ENCODE results near the gene CHRDL1. TPM values are rescaled to one million over a fixed set of nuclear protein-coding genes. Genes with fewer than 3 reads are reported as not detected.
"Not testable (repeated sequence)": the region's sequence is repeated elsewhere in the genome, so short reads cannot be mapped to it uniquely, and the experiment has no call there.

CHRDL1 gene
- polyA plus RNA-seq, 1 donor: 6.7 TPM

GRCh38 chrX:110667706-110668105 lies 127.9 kb downstream of the CHRDL1 start:
- WGBS (ENCODE audit: insufficient coverage, low lambda C conversion rate): no CpG with 5 or more reads among the region's 6 CpGs
- no peaks in the 10 kb centered on the region for H3K27me3 ChIP-seq (ENCODE audit: control insufficient read depth, insufficient read depth, low read length)
- no peak overlapping the region for H3K27ac ChIP-seq (ENCODE audit: low read length)
- DNase-seq: no peak
- no peaks in the 10 kb centered on the region for H3K9me3 ChIP-seq (ENCODE audit: control insufficient read depth, low read depth, low read length)
- H3K36me3 ChIP-seq (ENCODE audit: control insufficient read depth, insufficient read depth, low read length): no peaks in the 10 kb centered on the region
- H3K4me3 ChIP-seq (ENCODE audit: low read length): no peak overlapping the region
- H3K4me1 ChIP-seq (ENCODE audit: control insufficient read depth, insufficient read depth, low read length): peaks cover 6% of the 10 kb centered on the region

GRCh38 chrX:110665223-110666002 lies 130.2 kb downstream of the CHRDL1 start:
- H3K4me3 ChIP-seq (ENCODE audit: low read length): no peak overlapping the region
- peak; percentile 10 to 24 for DNase-seq
- WGBS (ENCODE audit: insufficient coverage, low lambda C conversion rate): no CpG with 5 or more reads among the region's 3 CpGs
- no peaks in the 10 kb centered on the region for H3K36me3 ChIP-seq (ENCODE audit: control insufficient read depth, insufficient read depth, low read length)
- H3K27me3 ChIP-seq (ENCODE audit: control insufficient read depth, insufficient read depth, low read length): no peaks in the 10 kb centered on the region
- peaks cover 6% of the 10 kb centered on the region for H3K4me1 ChIP-seq (ENCODE audit: control insufficient read depth, insufficient read depth, low read length)
- H3K27ac ChIP-seq (ENCODE audit: low read length): no peak overlapping the region
- no peaks in the 10 kb centered on the region for H3K9me3 ChIP-seq (ENCODE audit: control insufficient read depth, low read depth, low read length)

- Histone ChIP-seq H3K9me3 (ENCODE audit: control insufficient read depth, low read depth, low read length) (no peaks in the 10 kb centered on the region), H3K27me3 (ENCODE audit: control insufficient read depth, insufficient read depth, low read length) (no peaks in the 10 kb centered on the region), H3K4me1 (ENCODE audit: control insufficient read depth, insufficient read depth, low read length) (no peaks in the 10 kb centered on the region), H3K36me3 (ENCODE audit: control insufficient read depth, insufficient read depth, low read length) (no peaks in the 10 kb centered on the region), H3K4me3 (ENCODE audit: low read length) (no peak overlapping the region), H3K27ac (ENCODE audit: low read length) (no peak overlapping the region)
- DNase-seq: no peak
- WGBS (ENCODE audit: insufficient coverage, low lambda C conversion rate): no CpG with 5 or more reads among the region's 6 CpGs
Measured at GRCh38 chrX:110657073-110657472, 138.5 kb downstream of the CHRDL1 start.

- H3K4me3 ChIP-seq (ENCODE audit: low read length); DNase-seq; H3K9me3 ChIP-seq (ENCODE audit: control insufficient read depth, low read depth, low read length); H3K4me1 ChIP-seq (ENCODE audit: control insufficient read depth, insufficient read depth, low read length); H3K36me3 ChIP-seq (ENCODE audit: control insufficient read depth, insufficient read depth, low read length); H3K27me3 ChIP-seq (ENCODE audit: control insufficient read depth, insufficient read depth, low read length); H3K27ac ChIP-seq (ENCODE audit: low read length): not testable (repeated sequence)
Measured at GRCh38 chrX:110654280-110654679, 141.3 kb downstream of the CHRDL1 start.

- H3K27me3 ChIP-seq (ENCODE audit: control insufficient read depth, insufficient read depth, low read length): no peaks in the 10 kb centered on the region
- no peak for DNase-seq
- no peak overlapping the region for H3K27ac ChIP-seq (ENCODE audit: low read length)
- no peak overlapping the region for H3K4me3 ChIP-seq (ENCODE audit: low read length)
- H3K9me3 ChIP-seq (ENCODE audit: control insufficient read depth, low read depth, low read length): no peaks in the 10 kb centered on the region
- no peaks in the 10 kb centered on the region for H3K36me3 ChIP-seq (ENCODE audit: control insufficient read depth, insufficient read depth, low read length)
- WGBS (ENCODE audit: insufficient coverage, low lambda C conversion rate): no CpG with 5 or more reads among the region's 1 CpG
- no peaks in the 10 kb centered on the region for H3K4me1 ChIP-seq (ENCODE audit: control insufficient read depth, insufficient read depth, low read length)
Measured at GRCh38 chrX:110646386-110646785, 149.2 kb downstream of the CHRDL1 start.

Data from large intestine (tissue), 3 donors.